Left lung (tissue), 10 donors: ENCODE measurements around the gene WDR7. TPM values are rescaled to one million over a fixed set of nuclear protein-coding genes. Genes with fewer than 3 reads are reported as not detected.

Experiments used
- ATAC-seq: fragments of 200-7000 bp; cut with Tn5 transposase; one replicate; pipeline ENCODE4 v1.9.1; 2020; ENCODE audit warnings: moderate library complexity
- DNase-seq, 4 donors: peaks; one replicate each; pipeline ENCODE4 v3.0.0-alpha.2; 2013 to 2020
- H3K27ac ChIP-seq, 2 donors: fragments of 200-600 bp; sonication (generic) in 1 of 2; one replicate each; pipeline versions ENCODE4 v1.5.0 to v1.8.0; 2020 to 2021
- H3K27me3 ChIP-seq, 2 donors: fragments of 200-600 bp; sonication (generic) in 1 of 2; one replicate each; pipeline versions ENCODE4 v1.5.0 to v1.8.0; 2020 to 2021
- H3K36me3 ChIP-seq, 2 donors: fragments of 200-600 bp; sonication (generic) in 1 of 2; one replicate each; pipeline versions ENCODE4 v1.5.0 to v1.8.0; 2020 to 2021
- H3K4me1 ChIP-seq, 2 donors: fragments of 200-600 bp; one replicate each; pipeline ENCODE4 v1.8.0; 2021
- H3K4me3 ChIP-seq, 2 donors: fragments of 200-600 bp; sonication (generic) in 1 of 2; one replicate each; pipeline versions ENCODE4 v1.5.0 to v1.8.0; 2020 to 2021; ENCODE audit warnings: mild to moderate bottlenecking in 1 of 2
- H3K9me3 ChIP-seq, 2 donors: fragments of 200-600 bp; sonication (generic) in 1 of 2; one replicate each; pipeline versions ENCODE4 v1.5.0 to v1.8.0; 2020 to 2021
- intact Hi-C, 2 donors: fragments of 100-400 bp; cut with DNase I; formaldehyde crosslinking; loops; one replicate each; pipeline versions ENCODE4 v1.11.2 to v1.14.2; 2022
- polyA plus RNA-seq, 6 donors: library from polyadenylated mRNA; unstranded; fragments of 120-200 nt; gene quantifications; one replicate each; pipeline ENCODE4 v1.2.1, GENCODE V29; 2013; ENCODE audit not compliant: insufficient read length in 6 of 6
- total RNA-seq, 2 donors: library from RNA; stranded (reverse); fragmentation: NEBNext Ultra II Directional; extraction: Animal tissue kit (Norgen Biotek cat#: 25700); gene quantifications; one replicate each; pipeline ENCODE4 v1.2.1, GENCODE V29; 2021
- TF ChIP-seq, protein P1 (sequence below), 2 donors: fragments of 200-600 bp; sonication (generic) in 1 of 2; IDR thresholded peaks; one replicate each; pipeline versions ENCODE4 v1.5.0 to v1.8.0; 2021; ENCODE audit warnings: antibody characterized with exemption in 2 of 2
- donor health status: DM: no; HTN: yes; CAD: no.
- donor health status: DM: no; HTN: no; CAD: no.

Gene WDR7
- total and polyA plus RNA-seq, 8 donors = 10.9 to 37.7 (median 12.8) TPM

DNA sequence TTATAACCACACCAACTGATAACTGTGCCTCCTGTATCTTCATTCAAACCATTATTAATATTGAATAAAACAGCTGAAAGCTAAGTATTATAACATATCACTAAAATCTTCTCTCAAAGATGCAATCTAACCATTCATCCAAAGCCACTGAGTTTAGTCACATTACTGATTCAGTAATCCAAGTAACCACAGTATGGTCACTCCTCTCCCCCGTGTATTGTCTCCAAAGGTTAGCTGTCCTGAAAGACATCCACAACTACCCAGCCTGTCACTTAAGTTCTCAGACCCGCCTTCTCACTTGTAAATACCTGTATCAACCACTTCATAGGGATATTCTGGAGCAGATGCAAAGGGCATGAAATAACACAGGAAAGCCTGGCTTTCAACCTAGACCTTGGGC is 282.3 kb downstream of the WDR7 start:
- no peaks in the 10 kb centered on the region for H3K27me3 ChIP-seq
- DNase-seq (no peak), ATAC-seq (no peak)
- H3K27ac ChIP-seq = no peak overlapping the region
- H3K4me1 ChIP-seq = no peaks in the 10 kb centered on the region
- intact Hi-C loops = no loop called here
- no peak overlapping the region for H3K4me3 ChIP-seq
- TF ChIP-seq, protein P1, sequence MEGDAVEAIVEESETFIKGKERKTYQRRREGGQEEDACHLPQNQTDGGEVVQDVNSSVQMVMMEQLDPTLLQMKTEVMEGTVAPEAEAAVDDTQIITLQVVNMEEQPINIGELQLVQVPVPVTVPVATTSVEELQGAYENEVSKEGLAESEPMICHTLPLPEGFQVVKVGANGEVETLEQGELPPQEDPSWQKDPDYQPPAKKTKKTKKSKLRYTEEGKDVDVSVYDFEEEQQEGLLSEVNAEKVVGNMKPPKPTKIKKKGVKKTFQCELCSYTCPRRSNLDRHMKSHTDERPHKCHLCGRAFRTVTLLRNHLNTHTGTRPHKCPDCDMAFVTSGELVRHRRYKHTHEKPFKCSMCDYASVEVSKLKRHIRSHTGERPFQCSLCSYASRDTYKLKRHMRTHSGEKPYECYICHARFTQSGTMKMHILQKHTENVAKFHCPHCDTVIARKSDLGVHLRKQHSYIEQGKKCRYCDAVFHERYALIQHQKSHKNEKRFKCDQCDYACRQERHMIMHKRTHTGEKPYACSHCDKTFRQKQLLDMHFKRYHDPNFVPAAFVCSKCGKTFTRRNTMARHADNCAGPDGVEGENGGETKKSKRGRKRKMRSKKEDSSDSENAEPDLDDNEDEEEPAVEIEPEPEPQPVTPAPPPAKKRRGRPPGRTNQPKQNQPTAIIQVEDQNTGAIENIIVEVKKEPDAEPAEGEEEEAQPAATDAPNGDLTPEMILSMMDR (IDR thresholded peaks at IDR 0.05) = no peak
- no peaks in the 10 kb centered on the region for H3K9me3 ChIP-seq
- H3K36me3 ChIP-seq = peaks cover 0 to 17% of the 10 kb centered on the region in 2 donors

DNA sequence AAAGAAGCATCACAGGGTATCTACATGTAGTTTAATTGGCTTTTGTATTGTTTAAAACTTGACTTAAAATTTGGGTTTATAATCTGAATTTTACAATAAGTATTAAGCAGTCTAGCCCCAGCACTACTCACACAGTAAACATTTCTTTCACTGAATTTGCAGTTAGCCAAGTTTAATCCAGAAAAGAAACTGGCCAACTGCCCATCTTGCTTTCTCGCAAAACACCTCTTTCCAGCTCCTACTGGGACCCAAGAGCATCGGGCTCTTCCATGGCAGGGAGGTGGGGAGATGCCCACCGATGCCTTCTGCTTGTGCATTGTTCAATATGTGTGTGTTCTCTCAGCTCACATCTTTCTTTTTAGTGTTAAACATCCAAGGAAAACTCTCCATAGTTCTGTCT is 283.0 kb downstream of the WDR7 start:
- Histone ChIP-seq H3K9me3 (no peaks in the 10 kb centered on the region), H3K36me3 (peaks cover 0 to 17% of the 10 kb centered on the region in 2 donors), H3K27ac (no peak overlapping the region), H3K4me1 (no peaks in the 10 kb centered on the region), H3K4me3 (no peak overlapping the region), H3K27me3 (no peaks in the 10 kb centered on the region)
- intact Hi-C loops = no loop called here
- DNase-seq = peak in 1 of 4 donors; percentile 33
- no peak for ATAC-seq
- TF ChIP-seq, protein P1 (IDR thresholded peaks at IDR 0.05) = no peak

DNA sequence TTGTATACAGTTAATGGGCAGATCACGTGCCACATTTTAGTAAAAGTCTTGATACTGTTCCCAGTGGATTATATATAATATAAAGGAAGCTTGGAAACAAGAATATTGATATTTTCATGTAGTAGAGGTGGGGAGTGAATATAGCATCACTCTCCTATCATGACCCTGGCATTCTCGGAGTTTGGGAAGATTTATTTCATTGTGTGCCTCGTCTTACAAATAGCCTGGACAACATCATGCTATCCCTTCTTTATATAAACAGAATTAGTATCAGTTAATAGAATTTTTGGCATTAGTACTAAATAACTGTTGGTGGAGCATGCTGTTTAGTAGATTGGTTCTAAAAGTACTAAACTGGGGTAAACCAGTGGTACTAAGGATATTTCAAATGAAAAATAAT is 283.7 kb downstream of the WDR7 start:
- H3K4me3 ChIP-seq = no peak overlapping the region
- ATAC-seq = no peak
- intact Hi-C loops = no loop called here
- H3K4me1 ChIP-seq = no peaks in the 10 kb centered on the region
- TF ChIP-seq, protein P1 (IDR thresholded peaks at IDR 0.05) = no peak
- H3K36me3 ChIP-seq = peaks cover 0 to 17% of the 10 kb centered on the region in 2 donors
- H3K27me3 ChIP-seq = no peaks in the 10 kb centered on the region
- no peak overlapping the region for H3K27ac ChIP-seq
- no peaks in the 10 kb centered on the region for H3K9me3 ChIP-seq
- DNase-seq = no peak

DNA sequence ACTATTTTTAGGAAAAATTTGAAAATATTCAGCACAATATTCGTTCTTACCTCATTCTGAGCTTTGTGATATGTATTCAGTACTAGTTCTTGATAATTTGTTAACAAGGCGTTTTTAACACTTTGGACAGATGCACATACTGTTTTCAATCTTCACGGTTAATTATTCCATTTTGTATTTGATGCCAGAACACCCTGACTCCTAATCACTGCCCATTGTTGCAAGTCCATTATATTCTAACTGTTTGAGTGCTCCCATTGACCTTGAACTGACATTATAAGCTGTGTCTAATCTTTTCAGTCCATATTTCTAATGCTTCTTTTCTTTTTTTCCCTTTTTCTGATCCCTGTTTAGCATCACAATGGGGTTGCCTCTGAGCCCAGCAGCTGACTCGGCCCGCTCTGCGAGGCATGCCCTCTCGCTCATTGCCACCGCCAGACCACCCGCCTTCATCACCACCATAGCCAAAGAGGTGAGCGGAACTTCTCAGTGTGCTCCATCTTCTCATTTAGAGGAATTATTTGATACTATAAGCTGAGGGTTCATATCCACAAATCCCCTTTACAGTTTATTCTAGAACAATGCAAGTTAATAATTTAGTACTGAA is 284.4 kb downstream of the WDR7 start:
- DNase-seq = peak in 2 of 4 donors; percentile 47 to 62
- no peak for ATAC-seq

DNA sequence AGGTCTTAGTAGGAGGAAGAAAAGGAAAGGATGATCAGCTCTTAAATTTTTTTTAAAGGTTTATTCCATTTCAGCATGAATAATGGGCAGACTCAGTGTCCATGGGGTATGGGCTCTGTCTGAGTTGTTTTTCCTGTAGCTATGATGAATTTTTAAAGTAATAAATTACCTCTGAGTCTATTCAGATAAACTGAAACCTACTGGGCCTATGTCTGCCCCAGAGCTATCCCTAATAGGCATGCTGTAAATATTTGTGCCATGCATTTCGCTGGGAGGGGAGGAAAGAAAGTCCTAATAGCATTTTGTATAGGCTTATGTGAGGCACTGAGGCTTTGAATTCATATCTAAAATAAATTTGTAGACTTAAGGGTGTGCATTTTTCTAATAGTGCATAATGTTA is 285.3 kb downstream of the WDR7 start:
- DNase-seq (no peak), ATAC-seq (no peak)
- TF ChIP-seq, protein P1 (IDR thresholded peaks at IDR 0.05) = no peak
- Histone ChIP-seq H3K4me1 (no peaks in the 10 kb centered on the region), H3K36me3 (peaks cover 0 to 17% of the 10 kb centered on the region in 2 donors), H3K27me3 (no peaks in the 10 kb centered on the region), H3K9me3 (no peaks in the 10 kb centered on the region), H3K27ac (no peak overlapping the region), H3K4me3 (no peak overlapping the region)
- intact Hi-C loops = no loop called here

More for the DNA sequence above, 284.4 kb downstream of the WDR7 start:
- TF ChIP-seq, protein P1 (IDR thresholded peaks at IDR 0.05) = no peak
- no peak overlapping the region for H3K4me3 ChIP-seq
- H3K27me3 ChIP-seq = no peaks in the 10 kb centered on the region
- H3K27ac ChIP-seq = no peak overlapping the region
- H3K4me1 ChIP-seq = no peaks in the 10 kb centered on the region
- H3K9me3 ChIP-seq = no peaks in the 10 kb centered on the region
- peaks cover 0 to 17% of the 10 kb centered on the region in 2 donors for H3K36me3 ChIP-seq
- intact Hi-C loops = no loop called here
